Liver (tissue), 9 donors: ENCODE results near the gene RGS18. TPM values are rescaled to one million over a fixed set of nuclear protein-coding genes. Genes with fewer than 3 reads are reported as not detected.

Source experiments
- DNase-seq: peaks from one replicate; pipeline ENCODE4 v3.0.0-alpha.2; 2017; ENCODE audit warnings: low spot score
- H3K27ac ChIP-seq, 2 donors: one replicate each; pipeline ENCODE4 v1.7.0; 2013; ENCODE audit warnings: inconsistent platforms in 2 of 2, low read length in 2 of 2, control low read depth in 1 of 2, low read depth in 1 of 2, mild to moderate bottlenecking in 1 of 2
- H3K27me3 ChIP-seq, 4 donors: one replicate each; pipeline versions ENCODE4 v1.6.1 to v1.7.0; 2013; ENCODE audit warnings: low read length in 3 of 4, inconsistent platforms in 1 of 4, mild to moderate bottlenecking in 1 of 4, moderate library complexity in 1 of 4; ENCODE audit not compliant: control insufficient read depth in 4 of 4, insufficient read depth in 4 of 4
- H3K36me3 ChIP-seq, 4 donors: one replicate each; pipeline versions ENCODE4 v1.6.1 to v1.7.0; 2013; ENCODE audit warnings: low read length in 3 of 4, mild to moderate bottlenecking in 3 of 4, low read depth in 1 of 4, moderate library complexity in 1 of 4; ENCODE audit not compliant: control insufficient read depth in 4 of 4, insufficient read depth in 3 of 4
- H3K4me1 ChIP-seq, 4 donors: one replicate each; pipeline versions ENCODE4 v1.6.1 to v1.7.0; 2013; ENCODE audit warnings: low read length in 3 of 4, mild to moderate bottlenecking in 3 of 4, moderate library complexity in 1 of 4; ENCODE audit not compliant: control insufficient read depth in 4 of 4, insufficient read depth in 4 of 4
- H3K4me3 ChIP-seq, 3 donors: one replicate each; pipeline versions ENCODE4 v1.6.1 to v1.7.0; 2013; ENCODE audit warnings: low read length in 3 of 3, control low read depth in 1 of 3, low read depth in 1 of 3, mild to moderate bottlenecking in 1 of 3
- H3K9ac ChIP-seq, 2 donors: one replicate each; pipeline ENCODE4 v1.7.0; 2013; ENCODE audit warnings: low read length in 2 of 2, mild to moderate bottlenecking in 2 of 2, moderate library complexity in 2 of 2, control low read depth in 1 of 2, low read depth in 1 of 2
- H3K9me3 ChIP-seq, 4 donors: one replicate each; pipeline versions ENCODE4 v1.6.1 to v1.7.0; 2013; ENCODE audit warnings: low read length in 3 of 4; ENCODE audit not compliant: control insufficient read depth in 4 of 4
- ATF3 ChIP-seq: IDR thresholded peaks from 2 replicates; pipeline ENCODE4 v1.6.1; 2016; ENCODE audit warnings: antibody characterized with exemption
- CTCF ChIP-seq: fragments of 150-350 bp; IDR thresholded peaks from 2 replicates; pipeline ENCODE4 v1.5.1; 2017; ENCODE audit warnings: improper control_type of control experiment, low read depth, low read length; ENCODE audit not compliant: missing input control
- EGR1 ChIP-seq, 2 donors: IDR thresholded peaks; 2 replicates each; pipeline ENCODE4 v1.6.1; 2016 to 2018; ENCODE audit warnings: antibody characterized with exemption in 2 of 2, low read depth in 2 of 2
- FOXA1 ChIP-seq: IDR thresholded peaks from 2 replicates; pipeline ENCODE4 v1.6.1; 2016; ENCODE audit warnings: antibody characterized with exemption
- FOXA2 ChIP-seq: IDR thresholded peaks from 2 replicates; pipeline ENCODE4 v1.6.1; 2016; ENCODE audit warnings: antibody characterized with exemption
- GABPA ChIP-seq, 2 donors: IDR thresholded peaks in 1 of 2; conservative IDR thresholded peaks in 1 of 2; 2 replicates each; pipeline ENCODE4 v1.6.1; 2016; ENCODE audit warnings: antibody characterized with exemption in 2 of 2, mild to moderate bottlenecking in 1 of 2, moderate library complexity in 1 of 2
- HNF4A ChIP-seq, 2 donors: conservative IDR thresholded peaks; 2 replicates each; pipeline ENCODE4 v1.6.1; 2016; ENCODE audit warnings: antibody characterized with exemption in 2 of 2, mild to moderate bottlenecking in 2 of 2
- HNF4G ChIP-seq: IDR thresholded peaks from 2 replicates; pipeline ENCODE4 v1.6.1; 2016; ENCODE audit warnings: antibody characterized with exemption
- JUND ChIP-seq, 2 donors: IDR thresholded peaks; 2 replicates each; pipeline ENCODE4 v1.6.1; 2016; ENCODE audit warnings: antibody characterized with exemption in 2 of 2
- MAX ChIP-seq: IDR thresholded peaks from 2 replicates; pipeline ENCODE4 v1.6.1; 2016; ENCODE audit warnings: antibody characterized with exemption
- NR2F2 ChIP-seq: IDR thresholded peaks from 2 replicates; pipeline ENCODE4 v1.6.1; 2016; ENCODE audit warnings: antibody characterized with exemption
- REST ChIP-seq: IDR thresholded peaks from 2 replicates; pipeline ENCODE4 v1.6.1; 2016; ENCODE audit warnings: antibody characterized with exemption, mild to moderate bottlenecking
- RXRA ChIP-seq, 2 donors: IDR thresholded peaks; 2 replicates each; pipeline ENCODE4 v1.6.1; 2017 to 2018; ENCODE audit warnings: antibody characterized with exemption in 2 of 2, mild to moderate bottlenecking in 1 of 2
- SP1 ChIP-seq: IDR thresholded peaks from 2 replicates; pipeline ENCODE4 v1.6.1; 2018; ENCODE audit warnings: antibody characterized with exemption, mild to moderate bottlenecking
- TAF1 ChIP-seq: conservative IDR thresholded peaks from 2 replicates; pipeline ENCODE4 v1.6.1; 2016; ENCODE audit warnings: antibody characterized with exemption, mild to moderate bottlenecking
- YY1 ChIP-seq: IDR thresholded peaks from 2 replicates; pipeline ENCODE4 v1.6.1; 2016; ENCODE audit warnings: antibody characterized with exemption, mild to moderate bottlenecking
- ZBTB33 ChIP-seq: IDR thresholded peaks from 2 replicates; pipeline ENCODE4 v1.6.1; 2016; ENCODE audit warnings: antibody characterized with exemption
- WGBS: extraction: QIAGEN DNeasy Blood & Tissue Kit; methylation state at CpG from one replicate; pipeline ENCODE4 v1.1.7; 2013; 5-methylcytosine and 5-hydroxymethylcytosine counted together
- polyA plus RNA-seq, 2 donors: library from polyadenylated mRNA; stranded (reverse) in 1 of 2; unstranded in 1 of 2; fragments of 200-250 nt in 1 of 2; fragments of >200 nt in 1 of 2; fragmentation: Nextera tagmentation in 1 of 2; extraction: Ambion mirVana in 1 of 2; gene quantifications; one replicate each; pipeline versions ENCODE4 v1.2.1 to v1.2.3, GENCODE V29; 2013 to 2015
- total RNA-seq, 2 donors: library from RNA; depleted of rRNA; stranded (reverse); fragments of >200 nt; gene quantifications; one replicate each; pipeline ENCODE4 v1.2.3, GENCODE V29; 2014
- donor health status: healthy.
- donor health status: healthy.
- donor health status: healthy.
- donor health status: healthy.
- donor health status: healthy.

The RGS18 gene
- total and polyA plus RNA-seq, 4 donors: 1.0 to 11.1 (median 1.8) TPM

- 62% methylated on average over 4 of the region's 4 CpGs for WGBS
- no peaks in the 10 kb centered on the region for H3K36me3 ChIP-seq
- no peaks in the 10 kb centered on the region for H3K9me3 ChIP-seq
- H3K9ac ChIP-seq: no peak overlapping the region
- no peaks in the 10 kb centered on the region for H3K27me3 ChIP-seq
- no peaks in the 10 kb centered on the region for H3K4me1 ChIP-seq
- no peak overlapping the region for H3K4me3 ChIP-seq
- TF ChIP-seq HNF4G: no peak
- TF ChIP-seq SP1: no peak
- TF ChIP-seq FOXA2: no peak
- no peak for TF ChIP-seq NR2F2
- TF ChIP-seq YY1: no peak
- no peak for TF ChIP-seq CTCF
- no peak for TF ChIP-seq ZBTB33
- no peak for TF ChIP-seq TAF1
- TF ChIP-seq EGR1 (IDR thresholded peaks at IDR 0.05; ENCODE audit: low read depth in 2 of 2): no peak
- TF ChIP-seq MAX: no peak
- no peak for TF ChIP-seq REST
- no peak for TF ChIP-seq ATF3
- TF ChIP-seq GABPA (IDR thresholded peaks at IDR 0.05 in 1 of 2, conservative IDR thresholded peaks at IDR 0.05 in 1 of 2): no peak
- no peak for TF ChIP-seq FOXA1
- no peak for TF ChIP-seq HNF4A (conservative IDR thresholded peaks at IDR 0.05)
- TF ChIP-seq RXRA (IDR thresholded peaks at IDR 0.05): no peak
- DNase-seq: no peak
- H3K27ac ChIP-seq: no peak overlapping the region
These were observed 26.3 kb upstream of the RGS18 start for GRCh38 chr1:192131914-192132313.

GRCh38 chr1:192133350-192133926, 24.8 kb upstream of the RGS18 start:
- DNase-seq: no peak
- Histone ChIP-seq H3K27ac (no peak overlapping the region), H3K4me3 (no peak overlapping the region), H3K4me1 (no peaks in the 10 kb centered on the region), H3K27me3 (no peaks in the 10 kb centered on the region), H3K36me3 (no peaks in the 10 kb centered on the region), H3K9me3 (no peaks in the 10 kb centered on the region), H3K9ac (no peak overlapping the region)
- TF ChIP-seq ZBTB33: no peak
- no peak for TF ChIP-seq NR2F2
- no peak for TF ChIP-seq TAF1
- TF ChIP-seq YY1: no peak
- no peak for TF ChIP-seq FOXA1
- TF ChIP-seq RXRA (IDR thresholded peaks at IDR 0.05): no peak
- no peak for TF ChIP-seq FOXA2
- no peak for TF ChIP-seq REST
- TF ChIP-seq EGR1 (IDR thresholded peaks at IDR 0.05; ENCODE audit: low read depth in 2 of 2): no peak
- TF ChIP-seq HNF4G: no peak
- TF ChIP-seq JUND (IDR thresholded peaks at IDR 0.05): no peak
- no peak for TF ChIP-seq GABPA (IDR thresholded peaks at IDR 0.05 in 1 of 2, conservative IDR thresholded peaks at IDR 0.05 in 1 of 2)
- 84% methylated on average over 1 of the region's 1 CpG for WGBS
